SU-DHL-6 (cell line): ENCODE results near the gene ZNF488.

ENCODE experiments used
- H2AFZ ChIP-seq: fragments of 200-600 bp; sonication (generic); 2 replicates; pipeline ENCODE4 v1.6.1; 2014; ENCODE audit warnings: low read depth, mild to moderate bottlenecking, moderate library complexity, mixed read lengths, antibody characterized with exemption, low read length; ENCODE audit not compliant: severe bottlenecking
- H3F3A ChIP-seq: fragments of 200-600 bp; shearing (Covaris generic); 2 replicates; pipeline ENCODE4 v1.6.0; 2016; ENCODE audit warnings: antibody characterized with exemption, mild to moderate bottlenecking; ENCODE audit not compliant: insufficient read depth
- H3K27ac ChIP-seq: fragments of 200-600 bp; sonication (generic); 2 replicates; pipeline ENCODE4 v1.5.1; 2016; ENCODE audit warnings: low read depth, mild to moderate bottlenecking, low read length, moderate library complexity, mixed read lengths
- H3K27me3 ChIP-seq: fragments of 200-600 bp; sonication (generic), shearing (Covaris generic); 2 replicates; pipeline ENCODE4 v1.6.0; 2014; ENCODE audit warnings: mild to moderate bottlenecking, low read length
- H3K36me3 ChIP-seq: fragments of 200-600 bp; sonication (generic); 2 replicates; pipeline ENCODE4 v1.6.1; 2014; ENCODE audit warnings: mild to moderate bottlenecking, low read length, mixed read lengths
- H3K4me2 ChIP-seq: fragments of 300-600, 200-600 bp; shearing (Covaris generic), sonication (generic); 2 replicates; pipeline ENCODE4 v1.6.0; 2014; ENCODE audit warnings: low read length, low read depth, mild to moderate bottlenecking; ENCODE audit not compliant: poor library complexity, severe bottlenecking
- H3K4me3 ChIP-seq: fragments of 200-600 bp; sonication (generic); 2 replicates; pipeline ENCODE4 v1.5.1; 2014; ENCODE audit warnings: antibody characterized with exemption, low read length, mild to moderate bottlenecking, mixed read lengths; ENCODE audit not compliant: insufficient read depth, poor library complexity, severe bottlenecking
- H3K79me2 ChIP-seq: fragments of 200-600 bp; sonication (generic); 2 replicates; pipeline ENCODE4 v1.6.1; 2014; ENCODE audit warnings: mild to moderate bottlenecking, low read length, moderate library complexity; ENCODE audit not compliant: insufficient read depth
- H3K9ac ChIP-seq: fragments of 200-600 bp; sonication (generic); 2 replicates; pipeline ENCODE4 v1.7.0; 2014; ENCODE audit warnings: mild to moderate bottlenecking, low read length
- H3K9me2 ChIP-seq: fragments of 200-600 bp; sonication (generic); replicated peaks from 2 replicates; pipeline ENCODE4 v1.6.1; 2014; ENCODE audit warnings: low read length; ENCODE audit not compliant: insufficient read depth
- H3K9me3 ChIP-seq: fragments of 200-600 bp; sonication (generic); 2 replicates; pipeline ENCODE4 v1.6.1; 2014; ENCODE audit warnings: low read length, mixed read lengths; ENCODE audit not compliant: insufficient read depth
- H4K20me1 ChIP-seq: fragments of 200-600 bp; sonication (generic); 2 replicates; pipeline ENCODE4 v1.6.1; 2014; ENCODE audit warnings: low read depth, mild to moderate bottlenecking, antibody characterized with exemption, low read length, moderate library complexity, mixed read lengths
- CTCF ChIP-seq: fragments of 200-600 bp; sonication (generic); IDR thresholded peaks from one replicate; pipeline ENCODE4 v1.5.1; 2017; ENCODE audit warnings: antibody characterized with exemption, mild to moderate bottlenecking, low read length, moderate library complexity; ENCODE audit not compliant: insufficient read depth, poor library complexity, severe bottlenecking
- EZH2phosphoT487 ChIP-seq: fragments of 200-600 bp; sonication (generic), shearing (Covaris generic); conservative IDR thresholded peaks from 2 replicates; pipeline ENCODE4 v1.6.1; 2018; ENCODE audit warnings: mild to moderate bottlenecking, antibody characterized with exemption, low read length, moderate library complexity, mixed read lengths

Gene ZNF488

DNA sequence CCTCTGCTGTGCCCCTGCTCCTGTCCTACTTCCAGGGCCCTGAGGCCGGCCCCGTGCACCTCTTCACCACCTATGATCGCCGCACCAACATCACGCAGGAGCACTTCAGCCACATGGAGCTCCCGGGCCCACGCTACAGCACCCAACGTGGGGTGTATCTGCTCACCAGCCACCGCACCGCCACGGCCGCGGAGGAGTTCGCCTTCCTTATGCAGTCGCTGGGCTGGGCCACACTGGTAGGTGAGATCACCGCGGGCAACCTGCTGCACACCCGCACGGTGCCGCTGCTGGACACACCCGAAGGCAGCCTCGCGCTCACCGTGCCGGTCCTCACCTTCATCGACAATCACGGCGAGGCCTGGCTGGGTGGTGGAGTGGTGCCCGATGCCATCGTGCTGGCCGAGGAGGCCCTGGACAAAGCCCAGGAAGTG, 34.1 kb downstream of the ZNF488 start:
- Histone ChIP-seq H4K20me1 (no peaks in the 10 kb centered on the region), H3K9me2 (no peaks in the 10 kb centered on the region), H3F3A (no peaks in the 10 kb centered on the region), H3K4me3 (no peak overlapping the region), H2AFZ (no peak overlapping the region), H3K9ac (no peak overlapping the region), H3K4me2 (no peak overlapping the region), H3K27me3 (no peaks in the 10 kb centered on the region), H3K36me3 (no peaks in the 10 kb centered on the region), H3K9me3 (no peaks in the 10 kb centered on the region), H3K27ac (no peak overlapping the region), H3K79me2 (no peaks in the 10 kb centered on the region)
- TF ChIP-seq CTCF = no peak
- TF ChIP-seq EZH2phosphoT487 = no peak

GRCh38 chr10:47349516-47349915, 34.6 kb downstream of the ZNF488 start:
- H4K20me1 ChIP-seq = no peaks in the 10 kb centered on the region
- H3K9ac ChIP-seq = no peak overlapping the region
- H3K9me3 ChIP-seq = no peaks in the 10 kb centered on the region
- no peak overlapping the region for H2AFZ ChIP-seq
- no peaks in the 10 kb centered on the region for H3F3A ChIP-seq
- no peaks in the 10 kb centered on the region for H3K9me2 ChIP-seq
- H3K36me3 ChIP-seq = no peaks in the 10 kb centered on the region
- no peak overlapping the region for H3K4me3 ChIP-seq
- no peak overlapping the region for H3K4me2 ChIP-seq
- no peaks in the 10 kb centered on the region for H3K27me3 ChIP-seq
- no peaks in the 10 kb centered on the region for H3K79me2 ChIP-seq
- H3K27ac ChIP-seq = no peak overlapping the region
- TF ChIP-seq CTCF (no peak), EZH2phosphoT487 (no peak)

GRCh38 chr10:47348661-47349470, 35.2 kb downstream of the ZNF488 start:
- no peaks in the 10 kb centered on the region for H3K27me3 ChIP-seq
- TF ChIP-seq EZH2phosphoT487 (no peak), CTCF (no peak)

More at GRCh38 chr10:47348661-47349470, 35.2 kb downstream of the ZNF488 start:
- Histone ChIP-seq H3F3A (no peaks in the 10 kb centered on the region), H3K79me2 (no peaks in the 10 kb centered on the region), H3K36me3 (no peaks in the 10 kb centered on the region), H3K9me2 (no peaks in the 10 kb centered on the region), H3K27ac (no peak overlapping the region), H3K9ac (no peak overlapping the region), H2AFZ (no peak overlapping the region), H4K20me1 (no peaks in the 10 kb centered on the region), H3K9me3 (no peaks in the 10 kb centered on the region), H3K4me2 (no peak overlapping the region), H3K4me3 (no peak overlapping the region)
